H1 (cell line): Measurements from ENCODE around the gene PTPRG. TPM values are rescaled to one million over a fixed set of nuclear protein-coding genes. Genes with fewer than 3 reads are reported as not detected.

ENCODE experiments used
- CTCF ChIA-PET: fragments of 300-600 bp; sonication (Branson Sonifier 250); formaldehyde crosslinking; loops from one replicate; lab custom pipeline; 2021; ENCODE audit not compliant: partially characterized antibody; lab: Charles Lee
- POLR2A ChIA-PET: fragments of 300-600 bp; sonication (Branson Sonifier 250); formaldehyde crosslinking; loops from one replicate; lab custom pipeline; 2021; ENCODE audit warnings: inconsistent platforms; ENCODE audit not compliant: partially characterized antibody; lab: Charles Lee
- DNase-seq, 2 experiments: peaks; one replicate each; pipeline versions ENCODE4 v3.0.0 to v3.0.0-alpha.2; 2010 to 2022; ENCODE audit warnings: low spot score in 2 of 2, low read depth in 1 of 2, mixed read lengths in 1 of 2
- FAIRE-seq: peaks from 2 replicates; lab custom pipeline; 2011; peaks lifted over from hg19 to GRCh38; lab: Jason Lieb, UNC
- H2AFZ ChIP-seq: 2 replicates; pipeline ENCODE4 v1.8.1; 2012; ENCODE audit warnings: low read length, inconsistent platforms
- H2AK5ac ChIP-seq: 2 replicates; pipeline ENCODE4 v1.6.1; 2013; ENCODE audit warnings: low read depth, low read length
- H2BK120ac ChIP-seq: replicated peaks from 2 replicates; pipeline ENCODE3; 2013; ENCODE audit warnings: low read depth, low read length, inconsistent platforms
- H2BK12ac ChIP-seq: 2 replicates; pipeline ENCODE4 v1.6.1; 2013; ENCODE audit warnings: low read depth, low read length
- H2BK15ac ChIP-seq: 2 replicates; pipeline ENCODE4 v1.6.1; 2013; ENCODE audit warnings: low read length
- H2BK20ac ChIP-seq: 2 replicates; pipeline ENCODE4 v1.6.1; 2013; ENCODE audit warnings: low read length
- H2BK5ac ChIP-seq: 2 replicates; pipeline ENCODE4 v1.6.1; 2013; ENCODE audit warnings: low read depth, low read length
- H3K14ac ChIP-seq: 2 replicates; pipeline ENCODE4 v1.6.1; 2013; ENCODE audit warnings: inconsistent platforms; ENCODE audit not compliant: insufficient read length
- H3K18ac ChIP-seq: 2 replicates; pipeline ENCODE4 v1.6.1; 2013; ENCODE audit warnings: low read length; ENCODE audit errors: extremely low read depth
- H3K23ac ChIP-seq: 2 replicates; pipeline ENCODE4 v1.6.1; 2013; ENCODE audit warnings: inconsistent platforms; ENCODE audit not compliant: insufficient read length
- H3K23me2 ChIP-seq: 2 replicates; pipeline ENCODE4 v1.6.1; 2013; ENCODE audit warnings: low read depth, low read length
- H3K27ac ChIP-seq: 2 replicates; pipeline ENCODE4 v1.6.1; 2011; ENCODE audit warnings: low read depth, low read length, inconsistent platforms
- H3K27me3 ChIP-seq, 4 experiments: replicated peaks in 1 of 4; 1 replicate in 1 of 4; 2 replicates in 3 of 4; pipeline versions ENCODE4 v1.6.1 to v1.8.1; 2011 to 2013; ENCODE audit warnings: low read length in 3 of 4, mild to moderate bottlenecking in 3 of 4, inconsistent platforms in 2 of 4, mixed read lengths in 2 of 4, moderate library complexity in 1 of 4; ENCODE audit not compliant: control insufficient read depth in 3 of 4, insufficient read depth in 3 of 4; ENCODE audit errors: extremely low read depth in 1 of 4
- H3K36me3 ChIP-seq, 4 experiments: 2 replicates each; pipeline versions ENCODE4 v1.6.1 to v1.8.1; 2011 to 2013; ENCODE audit warnings: mild to moderate bottlenecking in 4 of 4, low read length in 3 of 4, moderate library complexity in 2 of 4, control low read depth in 1 of 4, inconsistent platforms in 1 of 4; ENCODE audit not compliant: insufficient read depth in 4 of 4, control insufficient read depth in 2 of 4
- H3K4ac ChIP-seq: replicated peaks from 2 replicates; pipeline ENCODE3; 2013; ENCODE audit warnings: low read length, low read depth, mixed read lengths, inconsistent platforms; ENCODE audit not compliant: insufficient read length
- H3K4me1 ChIP-seq, 4 experiments: replicated peaks in 1 of 4; 1 replicate in 1 of 4; 2 replicates in 3 of 4; pipeline versions ENCODE4 v1.6.1 to v1.8.1; 2011 to 2013; ENCODE audit warnings: low read length in 3 of 4, inconsistent platforms in 2 of 4, mixed read lengths in 1 of 4; ENCODE audit not compliant: insufficient read depth in 4 of 4, control insufficient read depth in 3 of 4
- H3K4me2 ChIP-seq, 2 experiments: 2 replicates each; pipeline versions ENCODE4 v1.6.1 to v1.8.1; 2011 to 2013; ENCODE audit warnings: low read depth in 2 of 2, low read length in 2 of 2, control low read depth in 1 of 2, inconsistent platforms in 1 of 2, mild to moderate bottlenecking in 1 of 2; ENCODE audit not compliant: insufficient read depth in 1 of 2
- H3K4me3 ChIP-seq, 4 experiments: fragments of 200-600, 300-600 bp in 1 of 4; sonication (generic), shearing (Covaris generic), sonication (Bioruptor Twin) in 1 of 4; 2 replicates each; pipeline versions ENCODE4 v1.5.1 to v1.8.1; 2011 to 2016; ENCODE audit warnings: low read length in 4 of 4, low read depth in 3 of 4, control low read depth in 2 of 4, inconsistent platforms in 2 of 4, mild to moderate bottlenecking in 2 of 4, mixed read lengths in 1 of 4, moderate library complexity in 1 of 4; ENCODE audit not compliant: insufficient read depth in 2 of 4; ENCODE audit errors: extremely low read depth in 1 of 4
- H3K56ac ChIP-seq: replicated peaks from 2 replicates; pipeline ENCODE3; 2013; ENCODE audit warnings: low read depth, mild to moderate bottlenecking, mixed read lengths, low read length, inconsistent platforms; ENCODE audit not compliant: insufficient read length
- H3K79me1 ChIP-seq: 2 replicates; pipeline ENCODE4 v1.6.1; 2013; ENCODE audit warnings: low read depth, low read length, control low read depth
- H3K79me2 ChIP-seq, 2 experiments: 2 replicates each; pipeline versions ENCODE4 v1.6.1 to v1.8.1; 2012 to 2013; ENCODE audit warnings: low read length in 2 of 2, mild to moderate bottlenecking in 2 of 2, inconsistent platforms in 1 of 2; ENCODE audit not compliant: insufficient read depth in 2 of 2, control insufficient read depth in 1 of 2
- H3K9ac ChIP-seq, 4 experiments: replicated peaks in 1 of 4; 1 replicate in 1 of 4; 2 replicates in 3 of 4; pipeline versions ENCODE4 v1.6.1 to v1.8.1; 2011 to 2013; ENCODE audit warnings: low read depth in 3 of 4, low read length in 3 of 4, control low read depth in 2 of 4, mild to moderate bottlenecking in 2 of 4, moderate library complexity in 2 of 4, inconsistent platforms in 1 of 4; ENCODE audit errors: extremely low read depth in 1 of 4
- H3K9me3 ChIP-seq, 2 experiments: 2 replicates each; pipeline versions ENCODE4 v1.6.1 to v1.8.1; 2012 to 2013; ENCODE audit warnings: mild to moderate bottlenecking in 2 of 2, moderate library complexity in 2 of 2, control low read depth in 1 of 2, inconsistent platforms in 1 of 2, low read depth in 1 of 2, low read length in 1 of 2, mixed read lengths in 1 of 2; ENCODE audit not compliant: insufficient read depth in 2 of 2
- H4K20me1 ChIP-seq, 2 experiments: replicated peaks in 1 of 2; 2 replicates each; pipeline versions ENCODE3 to v1.8.1; 2011 to 2013; ENCODE audit warnings: inconsistent platforms in 2 of 2, low read length in 2 of 2, mild to moderate bottlenecking in 1 of 2; ENCODE audit not compliant: insufficient read depth in 2 of 2, control insufficient read depth in 1 of 2
- H4K5ac ChIP-seq: 2 replicates; pipeline ENCODE4 v1.6.1; 2013; ENCODE audit warnings: low read length, low read depth, mixed read lengths, inconsistent platforms; ENCODE audit not compliant: insufficient read length
- H4K8ac ChIP-seq: 2 replicates; pipeline ENCODE4 v1.8.0; 2013; ENCODE audit warnings: mild to moderate bottlenecking, moderate library complexity, low read length, inconsistent platforms; ENCODE audit not compliant: insufficient read depth; ENCODE audit errors: extremely low read depth
- H4K91ac ChIP-seq: replicated peaks from 2 replicates; pipeline ENCODE3; 2013; ENCODE audit warnings: low read length, mixed read lengths, inconsistent platforms; ENCODE audit not compliant: insufficient read length
- ASH2L ChIP-seq: fragments of 200-600, 300-600 bp; sonication (generic); IDR thresholded peaks from one replicate; pipeline ENCODE4 v1.7.1; 2017; ENCODE audit warnings: low read length
- CBX8 ChIP-seq: fragments of 300-800, 300-1000 bp; sonication (generic); IDR thresholded peaks from 2 replicates; pipeline ENCODE4 v1.7.1; 2016; ENCODE audit warnings: low read depth, low read length, borderline replicate concordance
- CEBPB ChIP-seq: IDR thresholded peaks from 2 replicates; pipeline ENCODE4 v1.6.1; 2012; ENCODE audit warnings: low read depth, low read length
- JUND ChIP-seq: IDR thresholded peaks from 2 replicates; pipeline ENCODE4 v1.6.1; 2011; ENCODE audit warnings: mild to moderate bottlenecking, improper control_type of control experiment, low read length
- POLR2A ChIP-seq, 2 experiments: IDR thresholded peaks; 1 replicate in 1 of 2; 2 replicates in 1 of 2; pipeline ENCODE4 v1.6.1; 2011; ENCODE audit warnings: low read depth in 2 of 2, low read length in 2 of 2, mild to moderate bottlenecking in 2 of 2; ENCODE audit errors: control extremely low read depth in 1 of 2
- POLR2AphosphoS5 ChIP-seq: IDR thresholded peaks from 2 replicates; pipeline ENCODE4 v1.6.1; 2011; ENCODE audit warnings: low read depth, low read length
- RBBP5 ChIP-seq: IDR thresholded peaks from 2 replicates; pipeline ENCODE4 v1.7.1; 2012; ENCODE audit warnings: low read depth, mild to moderate bottlenecking, inconsistent platforms, low read length, moderate library complexity, borderline replicate concordance
- RXRA ChIP-seq: IDR thresholded peaks from 2 replicates; pipeline ENCODE4 v1.6.1; 2011; ENCODE audit warnings: low read depth, mild to moderate bottlenecking, low read length, moderate library complexity; ENCODE audit not compliant: insufficient read depth
- WGBS, 2 experiments: shearing (Covaris generic) in 1 of 2; methylation state at CpG; one replicate each; pipeline versions ENCODE4 v1.1.6 to v1.1.7; 2013 to 2015; ENCODE audit warnings: low lambda C conversion rate in 2 of 2, mixed read lengths in 2 of 2, inconsistent platforms in 1 of 2, low coverage in 1 of 2, missing lambda C conversion rate in 1 of 2; ENCODE audit not compliant: insufficient replicate concordance in 2 of 2, insufficient coverage in 1 of 2, insufficient read length in 1 of 2; ENCODE audit errors: extremely low coverage in 1 of 2, missing lambda C conversion rate in 1 of 2; 5-methylcytosine and 5-hydroxymethylcytosine counted together
- polyA plus RNA-seq, 7 experiments: library from polyadenylated mRNA; depleted of rRNA in 3 of 7; stranded (reverse) in 5 of 7; unstranded in 2 of 7; fragments of >200 nt in 5 of 7; fragments of 200-250 nt in 2 of 7; gene quantifications; 1 replicate in 5 of 7; 2 replicates in 1 of 7; 4 replicates in 1 of 7; pipeline versions ENCODE4 v1.2.1 to v1.2.3, GENCODE V29; 2011 to 2013; ENCODE audit warnings: missing spikeins in 2 of 7, mixed read lengths in 2 of 7
- total RNA-seq: library from RNA; stranded (reverse); fragmentation: NEBNext Ultra II Directional; extraction: Animal tissue kit (Norgen Biotek cat#: 25700); gene quantifications from 2 replicates; pipeline ENCODE4 v1.2.1, GENCODE V29; 2021
- TF ChIP-seq, protein P1 (sequence below): IDR thresholded peaks from 2 replicates; pipeline ENCODE4 v1.6.1; 2011; ENCODE audit warnings: low read length, improper control_type of control experiment
- TF ChIP-seq, protein P2 (sequence below): IDR thresholded peaks from 2 replicates; pipeline ENCODE4 v1.6.1; 2012; ENCODE audit warnings: inconsistent platforms

PTPRG gene
- total and polyA plus RNA-seq, 2 of the 8 experiments (the other 6 are each of a cell fraction or from before 2014, with no cell fraction given) = 23.3 to 96.2 TPM

DNA sequence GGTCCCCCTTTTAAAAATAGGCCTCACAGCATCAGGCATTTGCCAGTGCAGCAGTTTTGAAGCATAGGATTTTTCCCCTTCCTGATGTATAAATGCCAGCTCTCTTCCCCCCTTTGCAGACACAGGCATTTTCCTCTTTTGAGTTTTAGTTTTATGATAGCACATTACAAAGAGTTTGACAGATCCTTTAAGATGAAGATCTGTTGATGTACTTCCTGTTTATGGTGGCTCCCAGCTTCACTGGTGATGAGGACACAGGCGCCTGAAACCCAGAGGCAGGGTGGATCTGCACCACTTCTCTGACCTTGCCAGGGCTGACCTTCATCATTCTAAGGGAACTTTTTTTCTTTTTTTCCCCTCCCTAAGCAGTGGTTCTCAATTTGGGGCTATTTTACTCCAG is 243.4 kb downstream of the PTPRG start:
- Histone ChIP-seq H3K36me3 (no peaks in the 10 kb centered on the region), H2BK15ac (no peak overlapping the region), H3K4ac (no peak overlapping the region), H2BK120ac (no peak overlapping the region), H3K9me3 (no peaks in the 10 kb centered on the region), H2BK20ac (no peak overlapping the region), H3K27ac (no peak overlapping the region), H4K8ac (no peak overlapping the region), H3K4me2 (no peak overlapping the region), H3K56ac (no peak overlapping the region), H3K23me2 (no peaks in the 10 kb centered on the region), H3K79me2 (peaks cover 0 to 96% of the 10 kb centered on the region in 2 experiments), H3K4me3 (no peak overlapping the region), H2AK5ac (no peak overlapping the region), H4K5ac (no peak overlapping the region), H2BK12ac (no peak overlapping the region), H2BK5ac (no peak overlapping the region), H3K18ac (no peak overlapping the region), H3K14ac (no peak overlapping the region), H3K9ac (no peak overlapping the region), H3K79me1 (peaks cover 2% of the 10 kb centered on the region; the same call in 1 of the 2 replicates), H3K4me1 (peaks cover 0 to 12% (median 11%) of the 10 kb centered on the region in 4 experiments; a peak in 4 of 7 replicates), H4K20me1 (peaks cover 6 to 7% of the 10 kb centered on the region in 2 experiments), H2AFZ (no peak overlapping the region), H3K27me3 (no peaks in the 10 kb centered on the region), H4K91ac (no peak overlapping the region), H3K23ac (no peak overlapping the region)
- ChIA-PET POLR2A (no interaction called here), CTCF (interaction anchor here (0.7 to 0.9 kb wide), 2 partner anchors 132 to 404 kb away, joined by 3 to 4 read pairs; no protein-coding TSS in a partner anchor)
- FAIRE-seq (no peak), DNase-seq (no peak)
- 83% methylated on average over 1 of the region's 1 CpG; no CpG with 5 or more reads in 1 of the 2 experiments for WGBS, 2 experiments
- TF ChIP-seq RXRA = no peak
- no peak for TF ChIP-seq POLR2AphosphoS5
- no peak for TF ChIP-seq ASH2L
- TF ChIP-seq, protein P1, sequence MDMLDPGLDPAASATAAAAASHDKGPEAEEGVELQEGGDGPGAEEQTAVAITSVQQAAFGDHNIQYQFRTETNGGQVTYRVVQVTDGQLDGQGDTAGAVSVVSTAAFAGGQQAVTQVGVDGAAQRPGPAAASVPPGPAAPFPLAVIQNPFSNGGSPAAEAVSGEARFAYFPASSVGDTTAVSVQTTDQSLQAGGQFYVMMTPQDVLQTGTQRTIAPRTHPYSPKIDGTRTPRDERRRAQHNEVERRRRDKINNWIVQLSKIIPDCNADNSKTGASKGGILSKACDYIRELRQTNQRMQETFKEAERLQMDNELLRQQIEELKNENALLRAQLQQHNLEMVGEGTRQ = no peak
- no peak for TF ChIP-seq CEBPB
- no peak for TF ChIP-seq CBX8
- TF ChIP-seq RBBP5 = no peak
- no peak for TF ChIP-seq POLR2A (IDR thresholded peaks at IDR 0.05; ENCODE audit: control extremely low read depth in 1 of 2, low read depth in 2 of 2, low read length in 2 of 2)
- TF ChIP-seq, protein P2, sequence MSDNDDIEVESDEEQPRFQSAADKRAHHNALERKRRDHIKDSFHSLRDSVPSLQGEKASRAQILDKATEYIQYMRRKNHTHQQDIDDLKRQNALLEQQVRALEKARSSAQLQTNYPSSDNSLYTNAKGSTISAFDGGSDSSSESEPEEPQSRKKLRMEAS = no peak
- no peak for TF ChIP-seq JUND
